Endothelial cell of umbilical vein (primary cell): ENCODE measurements around the gene CRTAP. TPM values are rescaled to one million over a fixed set of nuclear protein-coding genes. Genes with fewer than 3 reads are reported as not detected.

Experiments
- BruUV-seq: library from RNA; stranded (reverse); fragments of 400-500 nt; replicated peaks from 2 replicates; lab custom pipeline; 2021; lab: Mats Ljungman, UMichigan
- CTCF ChIA-PET: fragments of 300-600, 350-600 bp; sonication (Branson Sonifier 250); formaldehyde crosslinking; loops from one replicate; lab custom pipeline; 2021; ENCODE audit warnings: antibody characterized with exemption, inconsistent platforms; lab: Charles Lee
- POLR2A ChIA-PET: fragments of 300-600, 350-600 bp; sonication (Branson Sonifier 250); formaldehyde crosslinking; loops from one replicate; lab custom pipeline; 2021; ENCODE audit warnings: antibody characterized with exemption, inconsistent platforms; lab: Charles Lee
- DNase-seq: peaks from one replicate; pipeline ENCODE4 v3.0.0-alpha.2; 2011; ENCODE audit warnings: low read depth, low spot score
- FAIRE-seq: peaks from 2 replicates; lab custom pipeline; 2011; peaks lifted over from hg19 to GRCh38; lab: Jason Lieb, UNC
- H2AFZ ChIP-seq: 2 replicates; pipeline ENCODE4 v1.6.0; 2012; ENCODE audit warnings: low read depth, low read length, control low read depth, inconsistent platforms
- H3K27ac ChIP-seq: 2 replicates; pipeline ENCODE4 v1.5.1; 2011; ENCODE audit warnings: low read depth, mild to moderate bottlenecking, control low read depth, low read length, moderate library complexity; ENCODE audit not compliant: insufficient read depth
- H3K27me3 ChIP-seq, 2 experiments: 2 replicates each; pipeline versions ENCODE4 v1.6.0 to v1.6.1; 2011; ENCODE audit warnings: low read length in 2 of 2, mixed read lengths in 1 of 2; ENCODE audit not compliant: control insufficient read depth in 2 of 2, insufficient read depth in 2 of 2
- H3K36me3 ChIP-seq, 2 experiments: 2 replicates in 1 of 2; 3 replicates in 1 of 2; pipeline ENCODE4 v1.5.1; 2011; ENCODE audit warnings: low read length in 2 of 2, mild to moderate bottlenecking in 1 of 2, moderate library complexity in 1 of 2; ENCODE audit not compliant: control insufficient read depth in 2 of 2, insufficient read depth in 2 of 2; ENCODE audit errors: extremely low read depth in 1 of 2
- H3K4me1 ChIP-seq: 3 replicates; pipeline ENCODE4 v1.5.1; 2011; ENCODE audit warnings: mild to moderate bottlenecking, low read length; ENCODE audit not compliant: control insufficient read depth, insufficient read depth; ENCODE audit errors: extremely low read depth
- H3K4me2 ChIP-seq: 2 replicates; pipeline ENCODE4 v1.6.1; 2011; ENCODE audit warnings: low read length, control low read depth, mixed read lengths; ENCODE audit not compliant: insufficient read depth
- H3K4me3 ChIP-seq, 3 experiments: fragments of 200-600 bp in 1 of 3; sonication (generic), shearing (Covaris generic) in 1 of 3; replicated peaks in 1 of 3; 2 replicates each; pipeline ENCODE4 v1.5.1; 2011 to 2016; ENCODE audit warnings: control low read depth in 3 of 3, low read length in 3 of 3, mild to moderate bottlenecking in 2 of 3, inconsistent platforms in 1 of 3, low read depth in 1 of 3, moderate library complexity in 1 of 3; ENCODE audit not compliant: insufficient read depth in 1 of 3
- H3K79me2 ChIP-seq: 2 replicates; pipeline ENCODE4 v1.6.0; 2012; ENCODE audit warnings: low read length, inconsistent platforms; ENCODE audit not compliant: control insufficient read depth, insufficient read depth
- H3K9ac ChIP-seq: replicated peaks from 2 replicates; pipeline ENCODE3; 2011; ENCODE audit warnings: low read length, control low read depth; ENCODE audit not compliant: insufficient read depth; ENCODE audit errors: extremely low read depth
- H3K9me1 ChIP-seq: replicated peaks from 3 replicates; pipeline ENCODE4 v1.6.0; 2011; ENCODE audit warnings: mild to moderate bottlenecking, low read length; ENCODE audit not compliant: control insufficient read depth, insufficient read depth; ENCODE audit errors: extremely low read depth
- H3K9me3 ChIP-seq: replicated peaks from 2 replicates; pipeline ENCODE4 v1.5.1; 2012; ENCODE audit warnings: low read length, inconsistent platforms; ENCODE audit not compliant: control insufficient read depth, insufficient read depth
- H4K20me1 ChIP-seq: replicated peaks from 2 replicates; pipeline ENCODE3; 2011; ENCODE audit warnings: mild to moderate bottlenecking, low read length; ENCODE audit not compliant: control insufficient read depth, insufficient read depth; ENCODE audit errors: extremely low read depth
- CTCF ChIP-seq, 2 donors: IDR thresholded peaks; 1 replicate in 1 of 2; 2 replicates in 1 of 2; pipeline ENCODE4 v1.5.1; 2011; ENCODE audit warnings: low read length in 2 of 2, mild to moderate bottlenecking in 2 of 2, moderate library complexity in 2 of 2, control low read depth in 1 of 2, inconsistent platforms in 1 of 2, low read depth in 1 of 2; ENCODE audit not compliant: insufficient read depth in 1 of 2; ENCODE audit errors: extremely low read depth in 1 of 2
- EZH2 ChIP-seq: IDR thresholded peaks from 2 replicates; pipeline ENCODE4 v1.6.1; 2012; ENCODE audit warnings: borderline replicate concordance, low read depth, mild to moderate bottlenecking, moderate library complexity, low read length, inconsistent platforms; ENCODE audit not compliant: severe bottlenecking
- FOS ChIP-seq: IDR thresholded peaks from 2 replicates; pipeline ENCODE4 v1.6.1; 2011; ENCODE audit warnings: mild to moderate bottlenecking, low read length, moderate library complexity, borderline replicate concordance; ENCODE audit not compliant: insufficient read depth
- GATA2 ChIP-seq: IDR thresholded peaks from 2 replicates; pipeline ENCODE4 v1.7.0; 2011; ENCODE audit warnings: low read depth, mild to moderate bottlenecking, moderate library complexity, mixed read lengths, low read length; ENCODE audit not compliant: insufficient read length, insufficient read depth
- JUN ChIP-seq: IDR thresholded peaks from 2 replicates; pipeline ENCODE4 v1.6.1; 2011; ENCODE audit warnings: borderline replicate concordance, low read depth; ENCODE audit not compliant: insufficient read length, insufficient read depth
- MAX ChIP-seq: IDR thresholded peaks from 2 replicates; pipeline ENCODE4 v1.6.1; 2011; ENCODE audit not compliant: insufficient read depth, insufficient read length
- MYC ChIP-seq: IDR thresholded peaks from one replicate; pipeline ENCODE4 v1.6.1; 2011; ENCODE audit warnings: mild to moderate bottlenecking, low read depth, low read length
- POLR2A ChIP-seq: IDR thresholded peaks from 2 replicates; pipeline ENCODE4 v1.6.1; 2012; ENCODE audit warnings: low read depth, mild to moderate bottlenecking, control low read depth, low read length
- POLR2AphosphoS5 ChIP-seq: IDR thresholded peaks from 2 replicates; pipeline ENCODE4 v1.6.1; 2012; ENCODE audit warnings: low read depth, mild to moderate bottlenecking, control low read depth, low read length, moderate library complexity; ENCODE audit not compliant: insufficient read depth
- dilution Hi-C: fragments of 300-500 bp; cut with MboI; formaldehyde crosslinking; loops from one replicate; pipeline ENCODE4 v1.15.0; 2019; ENCODE audit warnings: low sequenced_read_pairs; ENCODE audit not compliant: extremely low pct_ligation_motif_present
- intact Hi-C: fragments of 100-400 bp; cut with micrococcal nuclease; formaldehyde crosslinking; loops from one replicate; pipeline ENCODE4 v1.10.0; 2022
- polyA plus RNA-seq, 4 experiments: library from polyadenylated mRNA; depleted of rRNA in 3 of 4; stranded (reverse) in 3 of 4; unstranded in 1 of 4; fragments of >200 nt; gene quantifications; 2 replicates each; pipeline versions ENCODE4 v1.2.1 to v1.2.3, GENCODE V29; 2011 to 2012; ENCODE audit warnings: missing spikeins in 1 of 4
- total RNA-seq: library from RNA; stranded (reverse); gene quantifications from 2 replicates; pipeline ENCODE4 v1.2.3, GENCODE V29; 2021

Gene CRTAP
- total and polyA plus RNA-seq, 2 donors (not counting 3 experiments of a cell fraction or from before 2014, with no cell fraction given) = 204 to 213 TPM

- dilution Hi-C loops (no loop called here), intact Hi-C loops (no loop called here)
- no peaks in the 10 kb centered on the region for H4K20me1 ChIP-seq
- no TSS peak for BruUV-seq
- H3K9ac ChIP-seq = no peak overlapping the region
- FAIRE-seq = no peak
- DNase-seq = no peak
- no peak overlapping the region for H3K27ac ChIP-seq
- H3K79me2 ChIP-seq = no peaks in the 10 kb centered on the region
- H3K4me1 ChIP-seq = no peaks in the 10 kb centered on the region
- ChIA-PET CTCF (interaction anchor here (2.3 kb wide), 1 partner anchor 123 kb away, joined by 14 read pairs; no protein-coding TSS in a partner anchor), POLR2A (no interaction called here)
- no peaks in the 10 kb centered on the region for H3K27me3 ChIP-seq
- TF ChIP-seq EZH2 (no peak), POLR2A (no peak), GATA2 (no peak), POLR2AphosphoS5 (no peak), CTCF (IDR thresholded peaks at IDR 0.05; ENCODE audit: extremely low read depth in 1 of 2, insufficient read depth in 1 of 2, low read depth in 1 of 2, low read length in 2 of 2) (no peak), MAX (no peak), FOS (no peak), MYC (no peak), JUN (no peak)
- H3K4me3 ChIP-seq = no peak overlapping the region
- peaks cover 0 to 3% of the 10 kb centered on the region in 2 experiments for H3K36me3 ChIP-seq
- H2AFZ ChIP-seq = no peak overlapping the region
- no peaks in the 10 kb centered on the region for H3K9me3 ChIP-seq
- H3K4me2 ChIP-seq = no peak overlapping the region
- H3K9me1 ChIP-seq = no peaks in the 10 kb centered on the region
Measured at GRCh38 chr3:33071181-33071580, 42.6 kb upstream of the CRTAP start.
